Sigmoid colon (tissue), 4 donors: ENCODE data around the gene SPESP1.

Source experiments
- POLR2A ChIP-seq, 2 donors: fragments of 450-650 bp; IDR thresholded peaks; one replicate each; pipeline ENCODE4 v1.6.1; 2016; ENCODE audit warnings: antibody characterized with exemption in 2 of 2, mild to moderate bottlenecking in 2 of 2, moderate library complexity in 2 of 2
- POLR2AphosphoS5 ChIP-seq, 4 donors: sonication (generic); formaldehyde crosslinking; IDR thresholded peaks; one replicate each; pipeline ENCODE4 v1.6.1; 2017; ENCODE audit warnings: antibody characterized with exemption in 4 of 4
- TF ChIP-seq, protein P1 (sequence below), 4 experiments: fragments of 450-650 bp in 3 of 4; fragments of 200-600 bp in 1 of 4; IDR thresholded peaks; one replicate each; pipeline ENCODE4 v1.5.1; 2016 to 2019; ENCODE audit warnings: antibody characterized with exemption in 4 of 4, mild to moderate bottlenecking in 3 of 4, moderate library complexity in 2 of 4

DNA sequence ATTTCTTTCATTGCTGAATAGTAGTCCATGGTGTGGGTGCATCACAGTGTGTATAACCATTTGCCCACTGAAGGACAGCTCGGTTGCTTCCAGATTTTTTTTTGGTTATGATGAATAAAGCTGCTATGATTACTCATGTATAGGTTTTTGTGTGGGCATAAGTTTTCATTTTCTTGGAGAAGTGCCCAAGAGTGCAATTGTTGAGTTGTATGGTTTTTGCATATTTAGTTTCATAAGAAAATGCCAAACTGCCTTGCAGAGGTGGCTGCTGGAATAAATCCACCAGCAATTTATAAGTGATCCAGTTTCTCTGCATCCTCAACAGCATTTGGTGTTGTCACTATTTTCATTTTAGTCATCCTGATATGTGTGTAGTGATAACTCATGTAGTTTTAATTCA, 8.4 kb upstream of the SPESP1 start:
- TF ChIP-seq, protein P1, sequence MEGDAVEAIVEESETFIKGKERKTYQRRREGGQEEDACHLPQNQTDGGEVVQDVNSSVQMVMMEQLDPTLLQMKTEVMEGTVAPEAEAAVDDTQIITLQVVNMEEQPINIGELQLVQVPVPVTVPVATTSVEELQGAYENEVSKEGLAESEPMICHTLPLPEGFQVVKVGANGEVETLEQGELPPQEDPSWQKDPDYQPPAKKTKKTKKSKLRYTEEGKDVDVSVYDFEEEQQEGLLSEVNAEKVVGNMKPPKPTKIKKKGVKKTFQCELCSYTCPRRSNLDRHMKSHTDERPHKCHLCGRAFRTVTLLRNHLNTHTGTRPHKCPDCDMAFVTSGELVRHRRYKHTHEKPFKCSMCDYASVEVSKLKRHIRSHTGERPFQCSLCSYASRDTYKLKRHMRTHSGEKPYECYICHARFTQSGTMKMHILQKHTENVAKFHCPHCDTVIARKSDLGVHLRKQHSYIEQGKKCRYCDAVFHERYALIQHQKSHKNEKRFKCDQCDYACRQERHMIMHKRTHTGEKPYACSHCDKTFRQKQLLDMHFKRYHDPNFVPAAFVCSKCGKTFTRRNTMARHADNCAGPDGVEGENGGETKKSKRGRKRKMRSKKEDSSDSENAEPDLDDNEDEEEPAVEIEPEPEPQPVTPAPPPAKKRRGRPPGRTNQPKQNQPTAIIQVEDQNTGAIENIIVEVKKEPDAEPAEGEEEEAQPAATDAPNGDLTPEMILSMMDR (IDR thresholded peaks at IDR 0.05): no peak
- no peak for TF ChIP-seq POLR2A (IDR thresholded peaks at IDR 0.05)
- no peak for TF ChIP-seq POLR2AphosphoS5 (IDR thresholded peaks at IDR 0.05)
